Endothelial cell of umbilical vein (primary cell): ENCODE results near the gene HOXD3. TPM values are rescaled to one million over a fixed set of nuclear protein-coding genes. Genes with fewer than 3 reads are reported as not detected.

ENCODE experiments used
- BruUV-seq: library from RNA; stranded (reverse); fragments of 400-500 nt; replicated peaks from 2 replicates; lab custom pipeline; 2021; lab: Mats Ljungman, UMichigan
- CTCF ChIA-PET: fragments of 300-600, 350-600 bp; sonication (Branson Sonifier 250); formaldehyde crosslinking; loops from one replicate; lab custom pipeline; 2021; ENCODE audit warnings: antibody characterized with exemption, inconsistent platforms; lab: Charles Lee
- POLR2A ChIA-PET: fragments of 300-600, 350-600 bp; sonication (Branson Sonifier 250); formaldehyde crosslinking; loops from one replicate; lab custom pipeline; 2021; ENCODE audit warnings: antibody characterized with exemption, inconsistent platforms; lab: Charles Lee
- DNase-seq: peaks from one replicate; pipeline ENCODE4 v3.0.0-alpha.2; 2011; ENCODE audit warnings: low read depth, low spot score
- FAIRE-seq: peaks from 2 replicates; lab custom pipeline; 2011; peaks lifted over from hg19 to GRCh38; lab: Jason Lieb, UNC
- H2AFZ ChIP-seq: 2 replicates; pipeline ENCODE4 v1.6.0; 2012; ENCODE audit warnings: low read depth, low read length, control low read depth, inconsistent platforms
- H3K27ac ChIP-seq: 2 replicates; pipeline ENCODE4 v1.5.1; 2011; ENCODE audit warnings: low read depth, mild to moderate bottlenecking, control low read depth, low read length, moderate library complexity; ENCODE audit not compliant: insufficient read depth
- H3K27me3 ChIP-seq, 2 experiments: 2 replicates each; pipeline versions ENCODE4 v1.6.0 to v1.6.1; 2011; ENCODE audit warnings: low read length in 2 of 2, mixed read lengths in 1 of 2; ENCODE audit not compliant: control insufficient read depth in 2 of 2, insufficient read depth in 2 of 2
- H3K36me3 ChIP-seq, 2 experiments: 2 replicates in 1 of 2; 3 replicates in 1 of 2; pipeline ENCODE4 v1.5.1; 2011; ENCODE audit warnings: low read length in 2 of 2, mild to moderate bottlenecking in 1 of 2, moderate library complexity in 1 of 2; ENCODE audit not compliant: control insufficient read depth in 2 of 2, insufficient read depth in 2 of 2; ENCODE audit errors: extremely low read depth in 1 of 2
- H3K4me1 ChIP-seq: 3 replicates; pipeline ENCODE4 v1.5.1; 2011; ENCODE audit warnings: mild to moderate bottlenecking, low read length; ENCODE audit not compliant: control insufficient read depth, insufficient read depth; ENCODE audit errors: extremely low read depth
- H3K4me2 ChIP-seq: 2 replicates; pipeline ENCODE4 v1.6.1; 2011; ENCODE audit warnings: low read length, control low read depth, mixed read lengths; ENCODE audit not compliant: insufficient read depth
- H3K4me3 ChIP-seq, 3 experiments: fragments of 200-600 bp in 1 of 3; sonication (generic), shearing (Covaris generic) in 1 of 3; replicated peaks in 1 of 3; 2 replicates each; pipeline ENCODE4 v1.5.1; 2011 to 2016; ENCODE audit warnings: control low read depth in 3 of 3, low read length in 3 of 3, mild to moderate bottlenecking in 2 of 3, inconsistent platforms in 1 of 3, low read depth in 1 of 3, moderate library complexity in 1 of 3; ENCODE audit not compliant: insufficient read depth in 1 of 3
- H3K79me2 ChIP-seq: 2 replicates; pipeline ENCODE4 v1.6.0; 2012; ENCODE audit warnings: low read length, inconsistent platforms; ENCODE audit not compliant: control insufficient read depth, insufficient read depth
- H3K9ac ChIP-seq: replicated peaks from 2 replicates; pipeline ENCODE3; 2011; ENCODE audit warnings: low read length, control low read depth; ENCODE audit not compliant: insufficient read depth; ENCODE audit errors: extremely low read depth
- H3K9me1 ChIP-seq: replicated peaks from 3 replicates; pipeline ENCODE4 v1.6.0; 2011; ENCODE audit warnings: mild to moderate bottlenecking, low read length; ENCODE audit not compliant: control insufficient read depth, insufficient read depth; ENCODE audit errors: extremely low read depth
- H3K9me3 ChIP-seq: replicated peaks from 2 replicates; pipeline ENCODE4 v1.5.1; 2012; ENCODE audit warnings: low read length, inconsistent platforms; ENCODE audit not compliant: control insufficient read depth, insufficient read depth
- H4K20me1 ChIP-seq: replicated peaks from 2 replicates; pipeline ENCODE3; 2011; ENCODE audit warnings: mild to moderate bottlenecking, low read length; ENCODE audit not compliant: control insufficient read depth, insufficient read depth; ENCODE audit errors: extremely low read depth
- EZH2 ChIP-seq: IDR thresholded peaks from 2 replicates; pipeline ENCODE4 v1.6.1; 2012; ENCODE audit warnings: borderline replicate concordance, low read depth, mild to moderate bottlenecking, moderate library complexity, low read length, inconsistent platforms; ENCODE audit not compliant: severe bottlenecking
- FOS ChIP-seq: IDR thresholded peaks from 2 replicates; pipeline ENCODE4 v1.6.1; 2011; ENCODE audit warnings: mild to moderate bottlenecking, low read length, moderate library complexity, borderline replicate concordance; ENCODE audit not compliant: insufficient read depth
- GATA2 ChIP-seq: IDR thresholded peaks from 2 replicates; pipeline ENCODE4 v1.7.0; 2011; ENCODE audit warnings: low read depth, mild to moderate bottlenecking, moderate library complexity, mixed read lengths, low read length; ENCODE audit not compliant: insufficient read length, insufficient read depth
- JUN ChIP-seq: IDR thresholded peaks from 2 replicates; pipeline ENCODE4 v1.6.1; 2011; ENCODE audit warnings: borderline replicate concordance, low read depth; ENCODE audit not compliant: insufficient read length, insufficient read depth
- MYC ChIP-seq: IDR thresholded peaks from one replicate; pipeline ENCODE4 v1.6.1; 2011; ENCODE audit warnings: mild to moderate bottlenecking, low read depth, low read length
- POLR2A ChIP-seq: IDR thresholded peaks from 2 replicates; pipeline ENCODE4 v1.6.1; 2012; ENCODE audit warnings: low read depth, mild to moderate bottlenecking, control low read depth, low read length
- POLR2AphosphoS5 ChIP-seq: IDR thresholded peaks from 2 replicates; pipeline ENCODE4 v1.6.1; 2012; ENCODE audit warnings: low read depth, mild to moderate bottlenecking, control low read depth, low read length, moderate library complexity; ENCODE audit not compliant: insufficient read depth
- dilution Hi-C: fragments of 300-500 bp; cut with MboI; formaldehyde crosslinking; loops from one replicate; pipeline ENCODE4 v1.15.0; 2019; ENCODE audit warnings: low sequenced_read_pairs; ENCODE audit not compliant: extremely low pct_ligation_motif_present
- intact Hi-C: fragments of 100-400 bp; cut with micrococcal nuclease; formaldehyde crosslinking; loops from one replicate; pipeline ENCODE4 v1.10.0; 2022
- polyA plus RNA-seq, 4 experiments: library from polyadenylated mRNA; depleted of rRNA in 3 of 4; stranded (reverse) in 3 of 4; unstranded in 1 of 4; fragments of >200 nt; gene quantifications; 2 replicates each; pipeline versions ENCODE4 v1.2.1 to v1.2.3, GENCODE V29; 2011 to 2012; ENCODE audit warnings: missing spikeins in 1 of 4
- total RNA-seq: library from RNA; stranded (reverse); gene quantifications from 2 replicates; pipeline ENCODE4 v1.2.3, GENCODE V29; 2021
- TF ChIP-seq, protein P1 (sequence below), 2 donors: IDR thresholded peaks; 1 replicate in 1 of 2; 2 replicates in 1 of 2; pipeline ENCODE4 v1.5.1; 2011; ENCODE audit warnings: low read length in 2 of 2, mild to moderate bottlenecking in 2 of 2, moderate library complexity in 2 of 2, control low read depth in 1 of 2, inconsistent platforms in 1 of 2, low read depth in 1 of 2; ENCODE audit not compliant: insufficient read depth in 1 of 2; ENCODE audit errors: extremely low read depth in 1 of 2
- TF ChIP-seq, protein P2 (sequence below): IDR thresholded peaks from 2 replicates; pipeline ENCODE4 v1.6.1; 2011; ENCODE audit not compliant: insufficient read depth, insufficient read length

Gene HOXD3
- total and polyA plus RNA-seq, 2 donors (not counting 3 experiments of a cell fraction or from before 2014, with no cell fraction given), result 2.9 to 20.9 TPM

DNA sequence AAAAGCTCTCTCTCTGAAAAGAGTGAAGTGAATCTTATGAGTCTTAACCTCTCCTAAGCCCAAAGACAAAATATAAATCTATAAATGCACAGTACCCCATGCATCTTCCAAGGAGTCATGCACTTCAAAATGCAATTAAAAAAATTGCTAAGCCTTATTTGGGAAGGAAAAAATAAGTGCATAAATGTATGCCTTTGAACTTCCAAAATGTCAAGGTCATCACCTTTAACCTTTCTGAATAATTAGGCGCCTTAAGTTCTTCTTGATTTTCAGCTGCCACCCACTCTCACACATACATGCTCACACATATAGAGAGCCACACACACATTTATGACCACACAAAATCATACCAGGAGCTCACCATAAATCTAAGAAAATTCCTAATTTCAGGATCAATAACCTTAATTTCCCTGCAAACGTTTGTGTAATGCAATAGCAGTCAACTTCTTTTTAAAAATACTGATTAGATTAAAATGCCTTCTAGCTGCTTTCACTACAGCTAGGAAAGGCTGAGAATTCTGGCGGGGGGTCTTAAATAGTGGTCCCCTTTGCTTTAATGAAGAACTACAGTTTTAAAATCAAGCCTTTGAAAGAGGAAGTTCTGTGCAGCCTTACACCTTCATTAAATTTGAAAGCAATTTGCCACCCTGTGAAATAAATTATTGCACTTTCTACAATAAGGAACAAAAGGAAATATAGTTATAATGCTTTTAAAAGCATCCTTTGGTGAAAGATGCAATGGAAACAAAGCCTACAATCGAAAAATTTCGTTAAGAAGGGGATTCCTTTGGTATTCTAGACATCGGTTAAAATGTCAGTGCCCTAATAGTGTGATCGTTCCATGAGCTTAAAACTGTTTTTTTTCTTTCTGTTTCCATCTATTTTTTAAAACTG is 46.4 kb upstream of the HOXD3 start:
- DNase-seq (no peak), FAIRE-seq (no peak)
- Histone ChIP-seq H4K20me1 (no peaks in the 10 kb centered on the region), H3K27ac (no peak overlapping the region), H3K4me3 (no peak overlapping the region), H3K36me3 (no peaks in the 10 kb centered on the region), H3K9ac (no peak overlapping the region), H2AFZ (no peak overlapping the region), H3K4me1 (no peaks in the 10 kb centered on the region), H3K4me2 (no peak overlapping the region), H3K27me3 (peaks cover 82 to 96% of the 10 kb centered on the region in 2 experiments), H3K79me2 (no peaks in the 10 kb centered on the region), H3K9me3 (no peaks in the 10 kb centered on the region), H3K9me1 (no peaks in the 10 kb centered on the region)
- dilution Hi-C loops (no loop called here), intact Hi-C loops (no loop called here)
- TF ChIP-seq POLR2AphosphoS5 (no peak), MYC (no peak), JUN (no peak), POLR2A (no peak), EZH2 (no peak), GATA2 (no peak), FOS (no peak)
- TF ChIP-seq, protein P1, sequence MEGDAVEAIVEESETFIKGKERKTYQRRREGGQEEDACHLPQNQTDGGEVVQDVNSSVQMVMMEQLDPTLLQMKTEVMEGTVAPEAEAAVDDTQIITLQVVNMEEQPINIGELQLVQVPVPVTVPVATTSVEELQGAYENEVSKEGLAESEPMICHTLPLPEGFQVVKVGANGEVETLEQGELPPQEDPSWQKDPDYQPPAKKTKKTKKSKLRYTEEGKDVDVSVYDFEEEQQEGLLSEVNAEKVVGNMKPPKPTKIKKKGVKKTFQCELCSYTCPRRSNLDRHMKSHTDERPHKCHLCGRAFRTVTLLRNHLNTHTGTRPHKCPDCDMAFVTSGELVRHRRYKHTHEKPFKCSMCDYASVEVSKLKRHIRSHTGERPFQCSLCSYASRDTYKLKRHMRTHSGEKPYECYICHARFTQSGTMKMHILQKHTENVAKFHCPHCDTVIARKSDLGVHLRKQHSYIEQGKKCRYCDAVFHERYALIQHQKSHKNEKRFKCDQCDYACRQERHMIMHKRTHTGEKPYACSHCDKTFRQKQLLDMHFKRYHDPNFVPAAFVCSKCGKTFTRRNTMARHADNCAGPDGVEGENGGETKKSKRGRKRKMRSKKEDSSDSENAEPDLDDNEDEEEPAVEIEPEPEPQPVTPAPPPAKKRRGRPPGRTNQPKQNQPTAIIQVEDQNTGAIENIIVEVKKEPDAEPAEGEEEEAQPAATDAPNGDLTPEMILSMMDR (IDR thresholded peaks at IDR 0.05; ENCODE audit: extremely low read depth in 1 of 2, insufficient read depth in 1 of 2, low read depth in 1 of 2, low read length in 2 of 2), result no peak
- TF ChIP-seq, protein P2, sequence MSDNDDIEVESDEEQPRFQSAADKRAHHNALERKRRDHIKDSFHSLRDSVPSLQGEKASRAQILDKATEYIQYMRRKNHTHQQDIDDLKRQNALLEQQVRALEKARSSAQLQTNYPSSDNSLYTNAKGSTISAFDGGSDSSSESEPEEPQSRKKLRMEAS, result no peak
- no TSS peak for BruUV-seq
- CTCF ChIA-PET, result interaction anchor here (0.6 to 4.3 kb wide), 21 partner anchors 8 to 1411 kb away, joined by 3 to 24 read pairs (median 6); partner anchors contain the start of gene HOXD9
- POLR2A ChIA-PET, result no interaction called here
